Body of pancreas (tissue), 4 donors: ENCODE results near the gene PSAPL1.

ENCODE experiments used
- POLR2A ChIP-seq, 3 donors: fragments of 450-650 bp; IDR thresholded peaks; one replicate each; pipeline ENCODE4 v1.6.1; 2016; ENCODE audit warnings: antibody characterized with exemption in 3 of 3, mild to moderate bottlenecking in 2 of 3
- TF ChIP-seq, protein P1 (sequence below), 7 experiments: fragments of 450-650 bp in 4 of 7; fragments of 200-600 bp in 3 of 7; sonication (generic) in 3 of 7; IDR thresholded peaks; one replicate each; pipeline ENCODE4 v1.5.1; 2016 to 2019; ENCODE audit warnings: antibody characterized with exemption in 7 of 7

DNA sequence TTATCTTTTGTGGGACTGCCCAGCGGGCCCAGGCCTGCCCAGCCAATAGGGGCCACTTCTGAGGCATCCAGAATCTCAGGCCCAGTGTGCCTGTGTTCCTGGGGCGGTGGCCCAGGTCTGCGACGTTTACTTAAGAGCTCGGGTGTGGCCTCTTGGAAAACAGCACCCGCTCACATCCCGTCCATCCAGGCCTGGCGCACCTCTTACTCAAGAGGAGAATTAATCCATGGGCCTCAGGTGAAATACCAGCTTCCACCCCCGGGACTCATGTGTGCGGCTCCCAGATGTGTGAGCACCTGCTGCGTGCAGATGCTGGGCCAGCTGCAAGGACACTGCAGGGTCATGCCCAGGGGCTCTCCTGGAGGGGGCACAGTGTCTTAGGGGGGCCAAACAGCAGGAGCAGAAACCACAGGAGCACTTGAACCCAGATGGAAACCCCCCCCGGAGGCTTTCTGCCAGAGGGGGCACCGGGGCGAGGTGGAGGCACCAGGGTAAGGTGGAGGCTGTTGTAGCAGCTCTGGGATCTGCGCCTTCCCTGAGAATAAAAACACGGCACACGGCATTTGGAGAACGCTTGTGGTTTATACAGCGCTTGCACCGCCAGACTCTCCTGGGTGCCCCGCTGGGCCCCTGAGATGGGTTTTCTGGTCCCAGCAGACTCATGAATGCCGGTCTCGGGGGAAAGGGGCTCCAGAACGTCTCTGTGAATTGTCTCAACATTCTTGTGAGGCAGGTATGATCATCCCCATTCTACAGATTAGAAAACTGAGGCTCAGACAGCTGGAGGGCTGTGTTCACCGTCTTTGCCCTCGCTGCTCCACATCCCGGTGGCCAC, 2.8 kb downstream of the PSAPL1 start:
- TF ChIP-seq POLR2A (IDR thresholded peaks at IDR 0.05) = no peak
- TF ChIP-seq, protein P1, sequence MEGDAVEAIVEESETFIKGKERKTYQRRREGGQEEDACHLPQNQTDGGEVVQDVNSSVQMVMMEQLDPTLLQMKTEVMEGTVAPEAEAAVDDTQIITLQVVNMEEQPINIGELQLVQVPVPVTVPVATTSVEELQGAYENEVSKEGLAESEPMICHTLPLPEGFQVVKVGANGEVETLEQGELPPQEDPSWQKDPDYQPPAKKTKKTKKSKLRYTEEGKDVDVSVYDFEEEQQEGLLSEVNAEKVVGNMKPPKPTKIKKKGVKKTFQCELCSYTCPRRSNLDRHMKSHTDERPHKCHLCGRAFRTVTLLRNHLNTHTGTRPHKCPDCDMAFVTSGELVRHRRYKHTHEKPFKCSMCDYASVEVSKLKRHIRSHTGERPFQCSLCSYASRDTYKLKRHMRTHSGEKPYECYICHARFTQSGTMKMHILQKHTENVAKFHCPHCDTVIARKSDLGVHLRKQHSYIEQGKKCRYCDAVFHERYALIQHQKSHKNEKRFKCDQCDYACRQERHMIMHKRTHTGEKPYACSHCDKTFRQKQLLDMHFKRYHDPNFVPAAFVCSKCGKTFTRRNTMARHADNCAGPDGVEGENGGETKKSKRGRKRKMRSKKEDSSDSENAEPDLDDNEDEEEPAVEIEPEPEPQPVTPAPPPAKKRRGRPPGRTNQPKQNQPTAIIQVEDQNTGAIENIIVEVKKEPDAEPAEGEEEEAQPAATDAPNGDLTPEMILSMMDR (IDR thresholded peaks at IDR 0.05) = no peak
